Stimulated activated CD8-positive, alpha-beta memory T cell treated with anti-CD3 and anti-CD28 coated beads, Interleukin-15, amount 100 ng/mL, for 4 hours (primary cell): Measurements from ENCODE around the gene XRN2.
"Not testable (repeated sequence)": the region's sequence is repeated elsewhere in the genome, so short reads cannot be mapped to it uniquely, and the experiment has no call there.

Experiments used
- DNase-seq, 2 donors: peaks; one replicate each; pipeline ENCODE4 v3.0.0-alpha.2; 2020; ENCODE audit warnings: low read depth in 2 of 2

XRN2 gene

DNA sequence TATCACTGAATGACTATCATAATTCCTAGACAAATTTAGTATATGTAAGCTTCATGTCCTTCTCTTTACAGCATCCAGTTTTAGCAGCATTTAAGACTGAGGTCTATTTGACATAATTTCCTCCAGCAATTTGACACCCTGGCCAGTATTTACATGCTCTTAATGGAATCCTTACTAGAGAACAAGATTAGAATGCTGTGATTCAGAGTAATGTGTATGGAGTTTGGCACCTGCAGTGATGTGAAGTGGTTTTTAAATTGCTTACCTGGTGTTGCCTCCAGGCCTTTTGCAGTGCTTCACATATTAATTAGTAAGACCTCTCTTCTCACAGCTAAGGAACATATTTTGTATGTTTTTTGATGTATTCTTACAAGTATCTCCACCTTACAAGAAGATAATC lies 84.4 kb downstream of the XRN2 start:
- DNase-seq, result no peak

DNA sequence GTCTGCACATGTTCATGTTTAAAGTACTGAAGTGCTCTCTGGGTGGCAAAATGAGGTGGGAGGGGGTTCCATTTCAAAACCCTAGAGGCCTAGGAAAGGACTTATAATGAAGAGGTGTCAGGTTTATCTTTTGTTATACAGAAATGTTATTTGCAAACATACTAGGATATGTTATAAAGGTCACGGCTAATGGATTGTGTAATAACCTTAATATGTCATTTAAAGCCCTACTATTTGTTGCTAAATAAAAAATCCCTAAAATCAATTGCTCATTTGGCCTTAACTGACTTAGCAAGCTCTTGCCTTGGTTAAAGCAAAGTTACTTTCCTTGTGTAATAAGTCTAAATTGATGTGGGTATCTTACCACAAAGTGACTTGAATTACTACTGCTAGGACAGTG lies 85.4 kb downstream of the XRN2 start:
- no peak for DNase-seq

DNA sequence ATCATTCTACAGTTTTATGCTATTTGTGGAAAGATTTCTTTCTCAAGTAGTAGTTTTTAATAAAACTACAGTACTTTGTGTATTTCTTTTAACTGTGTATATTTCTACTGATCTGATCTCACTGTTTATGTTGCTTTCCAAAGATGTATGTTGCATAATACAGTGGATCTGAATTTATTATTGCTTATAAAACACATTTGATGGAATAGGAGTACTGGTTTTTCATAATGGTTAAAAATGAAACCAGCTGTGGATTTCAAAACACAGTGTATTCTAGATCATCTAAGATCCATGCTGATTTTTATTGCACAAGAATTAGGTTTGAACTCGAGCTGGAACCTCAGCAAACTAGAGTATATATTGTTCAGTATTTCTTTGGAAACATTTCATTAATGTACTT lies 86.2 kb downstream of the XRN2 start:
- no peak for DNase-seq

DNA sequence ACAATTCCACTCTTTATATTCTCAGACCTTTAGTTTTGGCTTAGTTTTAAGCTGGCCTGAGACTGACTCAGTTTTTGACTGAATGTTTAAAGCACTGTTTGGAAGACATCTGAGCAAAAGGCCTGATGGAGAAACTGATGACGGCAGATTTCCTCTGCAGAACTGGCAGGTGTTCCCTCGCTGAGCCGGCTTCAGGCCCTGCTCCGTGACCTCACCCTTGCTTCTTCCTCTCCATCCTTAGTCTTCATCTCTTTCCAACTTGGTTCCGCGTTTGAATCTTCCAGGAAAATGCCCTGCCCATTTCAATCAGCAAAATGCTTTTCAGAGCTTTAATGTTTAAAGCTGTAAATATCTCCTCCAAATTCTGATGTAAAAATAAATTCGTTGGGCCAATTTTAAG lies 87.6 kb downstream of the XRN2 start:
- no peak for DNase-seq

DNA sequence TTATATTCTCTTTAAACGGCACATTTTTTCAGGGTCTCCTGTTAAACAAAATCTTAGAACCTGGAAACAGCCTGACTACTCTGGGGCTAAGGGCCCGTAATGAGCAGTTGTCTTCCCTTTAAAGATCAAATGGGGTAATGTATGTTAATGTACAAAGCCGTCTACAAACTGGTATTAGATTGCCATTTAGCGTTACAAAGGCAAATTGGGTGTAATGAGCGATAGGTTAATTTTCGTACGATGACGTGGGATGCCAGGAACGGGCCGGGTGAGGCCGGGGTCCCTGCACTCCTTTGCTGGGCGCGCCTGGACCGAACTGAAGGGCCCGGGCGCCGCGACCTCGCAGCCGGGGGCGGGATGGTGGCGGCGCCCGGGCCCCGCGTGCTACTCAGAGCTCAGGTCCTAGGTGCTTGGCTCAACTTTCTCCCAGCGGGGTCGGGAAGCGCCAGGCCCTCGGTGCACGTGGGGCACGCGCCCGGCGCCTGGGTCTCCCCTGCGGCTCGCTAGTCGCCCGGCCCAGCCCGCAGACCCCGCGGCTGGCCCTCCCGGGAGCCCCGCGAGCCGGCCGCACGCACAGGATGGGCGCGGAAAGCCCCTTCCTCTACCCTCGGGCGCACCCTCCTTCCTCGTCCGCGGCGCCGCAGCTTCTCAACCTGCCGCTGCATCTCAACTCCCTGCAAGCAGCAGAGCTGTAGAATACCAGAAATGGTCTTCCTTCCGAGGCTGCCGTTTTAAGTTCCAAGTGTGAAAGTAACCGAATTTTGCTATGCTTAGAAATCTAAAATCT lies 88.2 kb downstream of the XRN2 start:
- no peak for DNase-seq

GRCh38 chr20:21391972-21392352 lies 88.8 kb downstream of the XRN2 start:
- no peak for DNase-seq

- DNase-seq, result no peak
Observed at GRCh38 chr20:21393166-21393565, 90.0 kb downstream of the XRN2 start.

DNA sequence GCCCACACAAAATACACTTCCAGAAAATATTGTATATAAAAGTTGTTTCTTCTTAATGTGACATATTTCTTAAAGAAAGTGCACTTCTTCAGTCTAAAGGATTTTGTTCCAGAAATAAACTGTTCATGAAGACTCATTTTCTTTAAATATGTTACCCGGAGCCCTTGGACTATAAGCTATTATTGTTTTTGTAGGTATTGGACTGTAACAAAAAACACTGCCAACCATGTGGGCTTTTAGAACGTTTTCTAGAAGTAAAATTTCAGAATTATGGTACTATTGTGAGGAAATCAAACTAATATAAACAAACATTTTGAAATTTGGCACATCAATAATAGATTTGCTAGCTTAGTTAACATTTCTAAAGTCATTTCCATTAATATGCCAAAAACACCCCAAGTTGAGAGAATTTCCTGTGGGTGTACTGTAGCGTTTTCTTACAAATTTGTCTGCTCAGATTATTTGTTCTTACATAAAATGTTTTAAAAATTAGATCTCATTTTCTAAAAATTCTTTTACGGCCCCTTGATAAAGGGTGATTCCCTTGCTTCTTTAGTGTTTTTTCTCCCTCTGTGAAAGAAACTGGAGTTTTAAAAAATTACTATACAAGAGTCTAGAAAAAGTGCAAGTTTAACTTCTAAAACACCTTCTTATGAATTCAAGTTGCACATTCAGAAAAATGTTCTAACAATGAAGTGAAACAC lies 90.8 kb downstream of the XRN2 start:
- DNase-seq, result no peak

DNA sequence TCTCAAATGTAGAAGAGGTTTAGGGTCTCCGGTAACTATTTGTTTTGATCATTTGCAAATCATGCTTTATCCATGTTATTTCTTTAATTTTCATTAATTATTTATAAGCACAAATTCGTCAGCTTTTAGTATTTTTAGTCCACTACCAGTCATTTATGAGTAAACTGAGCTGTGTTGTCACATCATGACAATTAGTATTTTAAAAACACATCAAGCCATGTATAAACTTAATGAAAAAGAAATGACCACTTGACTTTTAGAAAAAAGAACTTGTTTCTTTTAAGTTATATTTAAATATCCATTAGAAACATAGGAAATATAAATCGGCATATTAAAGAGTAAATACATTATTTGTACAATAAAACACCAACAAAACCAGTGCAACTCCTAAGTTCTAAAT lies 91.4 kb downstream of the XRN2 start:
- DNase-seq, result no peak

GRCh38 chr20:21395051-21395665 lies 92.0 kb downstream of the XRN2 start:
- DNase-seq, result no peak

DNA sequence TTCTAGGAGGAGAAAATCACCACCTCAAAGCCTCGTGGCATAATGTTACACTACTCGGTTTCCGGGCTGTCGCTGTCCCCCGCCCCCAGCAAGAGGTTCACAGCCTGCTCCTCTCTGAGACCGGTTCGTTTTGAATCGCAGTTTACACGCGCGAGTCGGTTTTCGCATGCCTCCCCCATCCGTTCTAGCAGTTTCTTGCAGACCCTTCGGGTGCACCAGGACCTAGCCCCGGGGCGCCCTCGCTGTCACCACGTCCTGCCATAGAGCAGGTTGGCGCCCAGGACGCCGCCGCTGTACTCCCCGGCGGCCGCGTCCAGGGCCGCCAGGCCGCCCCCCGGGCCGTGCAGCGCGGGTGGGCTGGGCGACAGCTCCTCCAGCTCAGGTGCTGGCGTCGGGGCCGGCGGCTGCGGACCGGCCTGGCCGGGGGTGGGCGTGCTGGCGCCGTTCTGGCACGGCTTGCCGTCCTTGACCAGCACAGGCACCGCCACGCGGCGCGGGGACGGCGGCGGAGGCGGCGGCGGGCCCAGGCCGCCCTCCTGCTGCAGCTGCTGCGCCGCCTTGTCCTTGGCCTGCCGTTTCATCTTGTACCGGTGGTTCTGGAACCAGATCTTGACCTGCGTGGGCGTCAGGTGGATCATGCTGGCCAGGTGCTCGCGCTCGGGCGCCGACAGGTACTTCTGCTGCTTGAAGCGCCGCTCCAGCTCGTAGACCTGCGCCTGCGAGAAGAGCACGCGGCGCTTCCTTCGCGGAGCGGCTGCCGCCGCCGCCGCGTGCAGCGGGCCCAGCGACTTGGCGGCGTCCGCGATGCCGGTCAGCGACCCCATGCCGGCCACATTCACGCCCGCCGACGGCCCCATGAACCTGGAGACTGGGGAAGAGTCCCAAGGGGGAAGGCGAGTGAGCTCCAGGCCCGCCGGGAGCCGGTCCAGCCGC lies 92.8 kb downstream of the XRN2 start:
- DNase-seq, result peak in 1 of 2 donors; percentile 24

DNA sequence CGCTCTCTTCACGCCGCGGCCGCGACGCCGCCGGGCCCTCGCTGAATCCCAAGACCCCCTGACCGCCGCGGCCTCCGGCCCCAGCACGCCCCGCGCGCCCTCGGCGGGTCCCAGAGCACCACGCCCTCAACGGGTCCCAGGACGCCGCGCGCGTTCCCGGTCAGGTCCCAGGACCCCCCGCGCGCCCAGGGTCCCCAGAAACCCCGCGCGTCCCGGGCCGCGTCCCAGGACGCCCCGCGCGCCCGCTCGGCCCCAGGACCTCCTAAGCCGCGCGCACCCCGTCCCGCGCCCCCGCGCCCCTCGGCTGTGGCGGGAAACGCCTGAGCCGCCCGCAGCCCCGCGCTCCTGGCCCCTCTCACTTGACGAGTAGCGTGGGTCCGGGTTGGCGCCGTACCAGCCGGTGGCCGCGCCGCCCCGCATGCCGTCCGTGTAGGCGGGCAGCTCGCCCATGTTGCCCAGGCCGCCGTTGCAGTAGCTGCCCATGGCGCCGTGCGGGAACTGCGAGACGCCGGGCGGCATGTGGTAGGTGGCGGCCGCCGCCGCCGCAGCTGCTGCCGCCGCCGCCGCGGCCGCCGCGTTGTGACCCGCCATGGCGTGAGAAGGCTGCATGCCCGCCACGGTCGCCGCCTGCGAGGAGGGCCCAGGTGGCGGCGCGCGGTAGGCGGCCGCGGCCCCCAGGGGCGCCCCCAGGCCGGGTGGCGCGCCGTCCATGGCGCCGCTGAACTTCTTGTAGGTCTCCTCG lies 93.6 kb downstream of the XRN2 start:
- DNase-seq, result no peak

DNA sequence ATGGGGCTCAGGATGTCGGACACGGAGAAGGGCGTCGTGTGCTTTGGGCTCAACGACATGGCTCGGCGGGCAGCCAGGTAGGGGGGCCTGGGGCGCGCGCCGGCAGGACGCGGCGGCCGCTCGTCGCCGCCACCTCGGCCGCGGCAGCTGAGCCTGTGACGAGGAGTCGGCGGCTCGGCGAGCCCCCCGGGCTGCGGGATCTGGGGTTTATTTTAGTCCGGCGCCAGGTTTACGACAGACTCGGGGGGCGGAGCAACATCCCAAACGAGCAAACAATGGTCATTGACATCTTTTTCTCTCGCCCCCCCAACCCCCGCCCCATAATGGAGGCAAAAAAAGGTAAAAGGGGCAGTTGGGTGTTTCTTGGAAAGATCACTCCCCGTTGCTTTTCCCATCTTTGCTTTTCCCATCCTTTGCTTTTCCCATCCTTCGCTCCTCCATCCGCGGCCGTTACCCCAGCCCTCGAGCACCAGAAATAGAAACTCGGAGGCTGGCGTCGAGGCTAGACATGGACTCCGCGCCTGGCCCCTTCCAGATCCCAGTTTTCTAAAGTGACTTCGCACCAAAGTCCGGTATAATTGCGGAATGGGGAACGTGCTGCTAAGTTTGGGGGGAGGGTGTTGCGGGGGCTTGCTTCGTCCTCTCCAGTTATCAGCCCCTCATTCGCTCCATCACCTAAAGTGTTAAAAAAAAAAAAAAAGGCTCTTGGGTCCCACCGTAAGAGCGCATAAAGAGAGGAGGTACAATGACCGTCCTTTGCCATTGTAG lies 94.4 kb downstream of the XRN2 start, which contains the start of gene NKX2-4:
Gene NKX2-4, minus strand, starts transcription at position 186 of the 768 bp plus-strand sequence. Its CDS starts 127 bp downstream, at position 59.
- DNase-seq, result no peak

GRCh38 chr20:21398109-21399004 lies 95.2 kb downstream of the XRN2 start:
- no peak for DNase-seq

- DNase-seq, result no peak
Observed at GRCh38 chr20:21399005-21399475, 95.9 kb downstream of the XRN2 start.

- no peak for DNase-seq
Observed at GRCh38 chr20:21411725-21412124, 108.6 kb downstream of the XRN2 start.

DNA sequence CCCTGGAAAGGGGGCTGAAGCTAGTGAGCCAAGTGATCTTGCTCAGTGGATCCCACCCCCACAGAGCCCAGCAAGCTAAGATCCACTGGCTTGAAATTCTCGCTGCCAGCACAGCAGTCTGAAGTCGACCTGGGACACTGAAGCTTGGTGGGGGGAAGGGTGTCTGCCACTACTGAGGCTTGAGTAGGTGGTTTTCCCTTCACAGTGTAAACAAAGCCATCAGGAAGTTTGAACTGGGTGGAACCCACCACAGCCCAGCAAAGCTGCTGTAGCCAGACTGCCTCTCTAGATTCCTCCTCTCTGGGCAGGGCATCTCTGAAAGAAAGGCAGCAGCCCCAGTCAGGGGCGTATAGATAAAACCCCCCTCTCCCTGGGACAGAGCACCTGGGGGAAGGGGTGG lies 110.9 kb downstream of the XRN2 start:
- not testable (repeated sequence) for DNase-seq

DNA sequence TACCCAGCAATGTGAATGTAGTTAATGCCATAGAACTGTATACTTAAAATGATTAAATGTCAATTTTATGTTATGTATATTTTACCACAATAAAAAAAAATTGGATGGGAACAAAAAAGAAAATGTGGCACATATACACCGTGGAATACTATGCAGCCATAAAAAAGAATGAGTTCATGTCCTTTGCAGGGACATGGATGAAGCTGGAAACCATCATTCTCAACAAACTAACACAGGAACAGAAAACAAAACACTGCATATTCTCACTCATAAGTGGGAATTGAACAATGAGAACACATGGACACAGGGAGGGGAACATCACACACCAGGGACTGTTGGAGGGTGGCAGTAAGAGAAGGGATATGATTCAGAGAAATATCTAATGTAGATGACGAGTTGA lies 116.0 kb downstream of the XRN2 start:
- not testable (repeated sequence) for DNase-seq

GRCh38 chr20:21421601-21422236 lies 118.6 kb downstream of the XRN2 start:
- DNase-seq, result no peak
